ENCODE results near the gene KCTD6.

DNA sequence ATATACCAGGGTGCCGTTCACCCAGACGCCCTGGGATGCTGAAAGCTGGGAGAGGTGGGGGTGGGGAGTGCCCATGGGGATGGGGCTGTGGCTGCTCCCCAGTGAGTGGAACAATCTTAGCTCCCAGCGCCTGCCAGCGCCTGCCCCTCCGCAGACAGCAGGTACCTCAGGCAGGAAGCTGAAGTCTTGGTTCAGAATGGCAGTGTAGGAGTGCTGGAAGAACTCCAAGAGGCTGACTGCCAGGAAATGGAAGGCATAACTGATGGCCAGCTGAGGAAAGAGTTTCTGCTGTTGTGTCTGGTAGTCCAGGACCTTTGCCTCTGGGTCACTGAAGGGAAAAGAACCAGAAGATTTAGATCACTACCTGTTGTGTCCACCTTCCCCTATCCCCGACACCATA is 36.7 kb downstream of the KCTD6 start:
- TF ChIP-seq POLR2AphosphoS5 (IDR thresholded peaks at IDR 0.05; ENCODE audit: low read depth) (no peak), EZH2 (IDR thresholded peaks at IDR 0.05; ENCODE audit: low read depth, unreplicated experiment) (no peak), EZH2phosphoT487 (IDR thresholded peaks at IDR 0.05; ENCODE audit: unreplicated experiment) (no peak), REST (IDR thresholded peaks at IDR 0.05; ENCODE audit: unreplicated experiment) (no peak)
- TF ChIP-seq, protein P1, sequence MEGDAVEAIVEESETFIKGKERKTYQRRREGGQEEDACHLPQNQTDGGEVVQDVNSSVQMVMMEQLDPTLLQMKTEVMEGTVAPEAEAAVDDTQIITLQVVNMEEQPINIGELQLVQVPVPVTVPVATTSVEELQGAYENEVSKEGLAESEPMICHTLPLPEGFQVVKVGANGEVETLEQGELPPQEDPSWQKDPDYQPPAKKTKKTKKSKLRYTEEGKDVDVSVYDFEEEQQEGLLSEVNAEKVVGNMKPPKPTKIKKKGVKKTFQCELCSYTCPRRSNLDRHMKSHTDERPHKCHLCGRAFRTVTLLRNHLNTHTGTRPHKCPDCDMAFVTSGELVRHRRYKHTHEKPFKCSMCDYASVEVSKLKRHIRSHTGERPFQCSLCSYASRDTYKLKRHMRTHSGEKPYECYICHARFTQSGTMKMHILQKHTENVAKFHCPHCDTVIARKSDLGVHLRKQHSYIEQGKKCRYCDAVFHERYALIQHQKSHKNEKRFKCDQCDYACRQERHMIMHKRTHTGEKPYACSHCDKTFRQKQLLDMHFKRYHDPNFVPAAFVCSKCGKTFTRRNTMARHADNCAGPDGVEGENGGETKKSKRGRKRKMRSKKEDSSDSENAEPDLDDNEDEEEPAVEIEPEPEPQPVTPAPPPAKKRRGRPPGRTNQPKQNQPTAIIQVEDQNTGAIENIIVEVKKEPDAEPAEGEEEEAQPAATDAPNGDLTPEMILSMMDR (conservative IDR thresholded peaks at IDR 0.05; ENCODE audit: low read depth in 2 of 2): no peak
